ENCODE results near the gene MEIS2.

DNA sequence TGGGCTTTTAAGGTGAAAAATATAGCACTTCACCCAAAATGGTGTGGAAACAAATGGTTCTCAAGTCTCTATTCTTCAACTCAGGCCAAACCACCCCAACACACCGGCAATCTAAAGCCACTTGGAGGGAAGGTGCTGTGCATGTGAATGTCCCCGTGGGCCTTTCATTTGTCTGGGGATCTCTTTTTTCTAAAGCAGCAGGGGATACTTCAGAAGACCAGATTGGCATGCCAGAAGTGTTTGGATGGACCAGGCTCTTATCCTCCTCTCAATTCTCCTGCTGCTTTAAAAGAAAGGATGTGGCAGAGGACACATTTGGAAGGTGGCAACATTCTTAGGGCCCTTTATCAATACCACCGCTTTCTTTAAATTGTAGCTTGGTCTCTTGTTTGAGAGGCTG, 193.1 kb downstream of the MEIS2 start:
- TF ChIP-seq, protein P1, sequence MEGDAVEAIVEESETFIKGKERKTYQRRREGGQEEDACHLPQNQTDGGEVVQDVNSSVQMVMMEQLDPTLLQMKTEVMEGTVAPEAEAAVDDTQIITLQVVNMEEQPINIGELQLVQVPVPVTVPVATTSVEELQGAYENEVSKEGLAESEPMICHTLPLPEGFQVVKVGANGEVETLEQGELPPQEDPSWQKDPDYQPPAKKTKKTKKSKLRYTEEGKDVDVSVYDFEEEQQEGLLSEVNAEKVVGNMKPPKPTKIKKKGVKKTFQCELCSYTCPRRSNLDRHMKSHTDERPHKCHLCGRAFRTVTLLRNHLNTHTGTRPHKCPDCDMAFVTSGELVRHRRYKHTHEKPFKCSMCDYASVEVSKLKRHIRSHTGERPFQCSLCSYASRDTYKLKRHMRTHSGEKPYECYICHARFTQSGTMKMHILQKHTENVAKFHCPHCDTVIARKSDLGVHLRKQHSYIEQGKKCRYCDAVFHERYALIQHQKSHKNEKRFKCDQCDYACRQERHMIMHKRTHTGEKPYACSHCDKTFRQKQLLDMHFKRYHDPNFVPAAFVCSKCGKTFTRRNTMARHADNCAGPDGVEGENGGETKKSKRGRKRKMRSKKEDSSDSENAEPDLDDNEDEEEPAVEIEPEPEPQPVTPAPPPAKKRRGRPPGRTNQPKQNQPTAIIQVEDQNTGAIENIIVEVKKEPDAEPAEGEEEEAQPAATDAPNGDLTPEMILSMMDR (IDR thresholded peaks at IDR 0.05; ENCODE audit: low read length), result no peak
- TF ChIP-seq EZH2 (IDR thresholded peaks at IDR 0.05; ENCODE audit: borderline replicate concordance, low read length), result no peak

All from OCI-LY1 (cell line).